D721Med (cell line): ENCODE data around the gene LRRC51.

Experiments
- DNase-seq: peaks from one replicate; pipeline ENCODE4 v3.0.0; 2011; ENCODE audit warnings: low spot score; ENCODE audit not compliant: insufficient read length
- FAIRE-seq: peaks from 2 replicates; lab custom pipeline; 2011; peaks lifted over from hg19 to GRCh38; lab: Jason Lieb, UNC
- CTCF ChIP-seq: IDR thresholded peaks from 2 replicates; pipeline ENCODE4 v1.5.1; 2012; ENCODE audit warnings: mild to moderate bottlenecking, control low read depth; ENCODE audit not compliant: insufficient read depth; ENCODE audit errors: missing control alignments

Gene LRRC51

GRCh38 chr11:72061739-72062396 lies 18.8 kb upstream of the LRRC51 start:
- DNase-seq, result no peak
- no peak for FAIRE-seq
- no peak for TF ChIP-seq CTCF

DNA sequence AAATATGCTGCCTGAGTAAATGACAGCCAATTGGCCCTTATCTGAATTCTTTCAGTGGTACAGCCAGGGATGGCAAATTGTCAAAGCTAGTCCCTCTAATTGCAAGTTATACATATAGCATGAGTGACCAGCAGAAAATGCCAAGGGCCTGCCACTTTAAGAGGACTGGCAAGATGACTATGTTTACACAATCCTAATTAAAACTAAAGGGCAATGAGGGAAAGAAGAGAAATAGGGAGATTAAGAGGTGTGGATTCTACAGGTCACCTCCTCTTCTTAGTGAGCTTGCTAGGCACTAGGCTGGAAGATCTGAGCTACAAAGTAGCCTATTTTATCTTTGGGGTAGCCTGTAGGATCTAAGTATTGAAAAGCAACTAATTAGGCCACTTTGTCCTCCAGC lies 13.8 kb upstream of the LRRC51 start:
- FAIRE-seq (no peak), DNase-seq (no peak)
- TF ChIP-seq CTCF, result no peak

- DNase-seq (no peak), FAIRE-seq (no peak)
- no peak for TF ChIP-seq CTCF
Observed at GRCh38 chr11:72067266-72067665, 13.4 kb upstream of the LRRC51 start.

- FAIRE-seq, result no peak
- no peak for DNase-seq
- TF ChIP-seq CTCF, result no peak
Observed at GRCh38 chr11:72067676-72068075, 13.0 kb upstream of the LRRC51 start.

GRCh38 chr11:72069200-72069599 lies 11.4 kb upstream of the LRRC51 start:
- DNase-seq (no peak), FAIRE-seq (no peak)
- no peak for TF ChIP-seq CTCF

GRCh38 chr11:72069787-72070251 lies 10.8 kb upstream of the LRRC51 start:
- no peak for FAIRE-seq
- DNase-seq, result no peak
- no peak for TF ChIP-seq CTCF

GRCh38 chr11:72070491-72070890 lies 10.2 kb upstream of the LRRC51 start:
- FAIRE-seq (no peak), DNase-seq (no peak)
- no peak for TF ChIP-seq CTCF
